NCI-H2171 treated with DMSO at 0.1 percent for 48 hours (cell line): ENCODE measurements around the gene NCKAP5.

Experiments used
- DNase-seq: peaks from one replicate; lab custom pipeline; 2025; lab: John Stamatoyannopoulos, UW

Gene NCKAP5

DNA sequence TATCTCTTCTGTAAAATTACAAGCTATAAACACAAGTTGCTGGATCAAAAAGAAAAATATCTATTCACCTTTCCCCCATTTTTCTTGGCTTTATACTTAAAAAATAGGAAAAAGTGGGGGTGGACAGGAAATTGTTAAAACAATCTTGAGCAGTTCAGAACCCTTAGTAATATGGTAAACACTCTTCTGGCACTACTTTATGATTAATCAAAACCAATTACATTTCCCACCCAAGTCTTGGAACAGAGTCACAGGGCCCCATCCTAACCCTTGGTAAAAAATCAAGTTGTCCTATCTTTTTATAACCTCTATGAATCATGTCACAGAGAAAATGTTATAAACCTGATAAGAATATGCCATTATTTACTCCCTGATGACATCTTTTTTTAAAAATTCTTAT, 570.0 kb downstream of the NCKAP5 start:
- DNase-seq = no peak

- no peak for DNase-seq
Measured at GRCh38 chr2:132991471-132992045, 576.7 kb downstream of the NCKAP5 start.

- no peak for DNase-seq
Measured at GRCh38 chr2:132984731-132985130, 583.5 kb downstream of the NCKAP5 start.

GRCh38 chr2:132980304-132980703, 588.0 kb downstream of the NCKAP5 start:
- DNase-seq = no peak

DNA sequence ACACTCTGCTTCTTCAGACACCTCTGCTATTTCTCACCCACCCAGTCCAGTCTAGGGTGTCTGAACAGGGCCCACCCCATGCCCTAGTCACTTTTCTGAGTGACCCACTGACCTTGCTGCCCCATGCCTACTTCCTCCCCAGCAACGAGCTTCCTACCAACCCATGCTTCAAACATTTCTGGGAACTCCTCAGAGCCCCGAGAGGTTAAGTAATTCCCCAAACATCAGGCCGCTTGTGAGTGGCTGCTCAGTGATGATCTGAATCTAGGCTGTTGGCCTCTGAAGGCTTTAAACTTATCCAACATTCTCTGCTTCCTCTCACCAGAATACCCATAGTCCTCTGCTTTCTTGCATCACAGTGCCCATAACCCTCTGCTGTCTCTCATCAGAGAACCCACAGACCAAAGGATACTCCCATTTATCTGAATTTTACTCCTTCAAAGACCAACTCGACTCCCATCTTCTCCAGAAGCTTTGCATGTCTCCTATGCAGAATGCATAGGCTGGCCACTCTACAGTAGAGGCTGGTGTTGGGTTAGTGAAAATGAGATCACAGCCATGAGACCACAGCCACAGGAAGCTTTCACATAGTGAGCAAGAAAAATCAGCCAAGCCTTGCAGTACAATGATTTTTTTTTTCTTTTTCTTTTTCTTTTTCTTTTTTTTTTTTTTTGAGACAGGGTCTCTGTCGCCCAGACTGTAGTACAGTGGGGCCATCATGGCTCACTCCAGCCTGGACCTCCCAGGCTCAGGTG, 588.7 kb downstream of the NCKAP5 start:
- DNase-seq = no peak

GRCh38 chr2:132978840-132979239, 589.4 kb downstream of the NCKAP5 start:
- DNase-seq = no peak

DNA sequence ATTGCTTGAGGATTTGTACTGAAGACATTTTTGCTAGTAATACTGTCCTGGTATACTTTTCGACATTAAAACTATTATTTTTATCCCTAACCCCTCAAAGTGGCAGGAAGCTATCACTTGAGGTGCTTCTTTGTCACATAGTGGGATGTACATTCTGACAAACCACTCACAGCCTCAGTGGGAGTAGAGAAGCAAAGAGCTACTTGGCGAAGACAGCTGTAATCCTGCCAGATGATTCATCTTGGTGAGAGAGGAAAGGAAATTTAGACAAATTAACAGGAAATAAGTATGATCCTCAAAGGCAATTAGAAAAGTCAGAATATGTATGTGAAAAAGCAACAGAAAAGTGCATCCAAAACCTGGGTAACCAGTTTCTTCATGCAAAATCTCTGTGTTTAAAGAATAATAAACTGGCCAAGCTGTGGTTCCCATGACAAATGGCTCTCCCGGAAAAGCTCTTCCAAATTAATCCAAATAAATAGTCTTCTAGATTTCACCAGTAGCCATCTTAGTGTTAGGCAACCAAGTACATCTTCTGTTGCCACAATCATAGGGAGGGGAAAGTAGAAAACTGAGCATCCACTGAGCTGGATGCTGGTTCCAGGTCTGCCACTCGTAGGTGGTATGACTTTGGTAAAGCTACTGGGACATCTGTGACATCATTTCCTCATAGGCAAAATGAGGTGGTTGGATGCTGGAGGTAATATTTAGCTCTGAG, 590.3 kb downstream of the NCKAP5 start:
- DNase-seq = no peak

DNA sequence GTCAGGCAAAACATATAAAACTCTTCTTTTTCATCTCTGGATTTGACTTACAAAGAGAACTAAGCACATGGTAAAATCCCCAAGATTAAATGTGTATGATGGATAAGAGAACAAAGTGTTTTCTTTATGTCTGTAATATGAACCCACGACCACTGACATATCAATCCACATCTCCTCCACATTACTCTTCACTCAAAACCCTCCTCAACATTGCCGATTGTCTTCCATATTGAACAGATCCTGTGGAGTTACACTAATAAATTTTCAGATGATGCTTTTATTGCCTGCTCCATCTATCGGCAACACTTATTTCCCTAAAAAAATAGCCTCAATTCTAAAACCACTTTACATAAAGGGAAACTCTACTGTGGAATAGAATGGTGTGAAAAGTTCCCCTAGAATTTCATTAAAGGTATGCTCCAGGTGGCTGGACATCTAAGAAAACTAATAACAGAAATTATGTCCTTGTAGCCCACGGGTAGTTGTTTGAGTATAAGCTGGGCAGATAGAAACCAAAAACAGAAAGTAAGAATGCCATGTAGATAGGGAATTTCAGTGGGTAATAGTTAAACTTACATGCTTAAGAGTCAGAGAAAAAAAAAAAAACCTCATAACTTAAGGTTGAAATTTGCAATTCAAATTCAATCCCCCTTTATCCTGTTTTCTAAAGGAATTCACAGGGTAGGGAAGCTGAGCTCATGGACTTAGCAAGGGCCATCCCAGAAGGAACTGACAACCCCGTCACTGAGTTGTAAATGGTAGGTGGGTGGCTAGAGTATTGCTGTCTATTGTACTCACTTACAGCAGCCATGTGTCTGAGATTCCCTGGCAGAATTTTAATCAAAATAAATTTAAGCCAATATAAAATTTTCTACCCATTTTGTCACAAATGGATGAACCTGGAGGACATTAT, 592.8 kb downstream of the NCKAP5 start:
- DNase-seq = no peak

DNA sequence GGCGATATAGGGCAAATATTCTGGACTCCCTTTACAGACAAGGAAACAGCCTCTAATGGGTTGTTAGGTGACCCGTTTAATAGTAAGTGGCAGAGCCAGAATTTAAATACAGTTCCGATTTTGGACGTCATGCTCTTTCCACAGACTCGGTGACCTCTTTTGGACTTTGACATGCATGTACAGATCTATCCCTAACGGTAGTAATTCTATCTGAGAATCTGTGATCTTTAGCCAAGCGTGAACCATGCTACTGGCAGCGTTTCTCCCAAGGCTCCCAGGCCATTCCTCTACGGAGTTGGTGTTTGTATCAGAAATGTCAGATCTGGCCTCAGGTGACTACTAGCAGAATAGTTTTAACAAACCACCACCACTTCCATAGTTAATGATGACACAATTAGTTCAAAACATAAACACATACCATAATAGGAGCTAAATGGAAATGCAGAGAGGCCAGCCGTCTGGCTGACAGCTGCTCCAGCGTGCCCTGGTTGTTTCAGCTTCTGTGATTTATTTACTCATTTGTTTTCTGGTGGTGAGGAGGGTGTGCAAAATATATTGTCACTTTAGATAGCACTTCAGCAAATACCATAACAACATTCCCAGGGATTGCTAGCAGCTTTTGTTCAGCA, 593.7 kb downstream of the NCKAP5 start:
- DNase-seq = no peak

GRCh38 chr2:132971310-132972061, 596.8 kb downstream of the NCKAP5 start:
- DNase-seq = no peak

GRCh38 chr2:132969371-132969985, 598.8 kb downstream of the NCKAP5 start:
- no peak for DNase-seq

DNA sequence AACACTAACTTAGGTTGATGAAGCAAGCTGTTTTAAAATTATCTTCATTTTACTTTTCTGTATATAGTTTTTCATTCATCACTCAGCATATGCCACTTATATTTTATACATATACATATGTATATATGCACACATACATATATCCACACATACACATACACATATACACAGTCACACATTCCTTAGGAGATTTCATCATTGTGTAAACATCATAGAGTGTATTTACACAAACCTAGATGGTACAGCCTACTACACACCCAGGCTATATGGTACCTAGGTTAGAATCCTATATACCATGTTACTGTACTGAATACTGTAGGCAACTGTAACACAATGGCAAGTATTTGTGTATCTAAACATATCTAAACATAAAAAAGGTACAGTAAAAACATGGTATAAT, 602.8 kb downstream of the NCKAP5 start:
- no peak for DNase-seq

- no peak for DNase-seq
Measured at GRCh38 chr2:132963161-132963560, 605.1 kb downstream of the NCKAP5 start.

DNA sequence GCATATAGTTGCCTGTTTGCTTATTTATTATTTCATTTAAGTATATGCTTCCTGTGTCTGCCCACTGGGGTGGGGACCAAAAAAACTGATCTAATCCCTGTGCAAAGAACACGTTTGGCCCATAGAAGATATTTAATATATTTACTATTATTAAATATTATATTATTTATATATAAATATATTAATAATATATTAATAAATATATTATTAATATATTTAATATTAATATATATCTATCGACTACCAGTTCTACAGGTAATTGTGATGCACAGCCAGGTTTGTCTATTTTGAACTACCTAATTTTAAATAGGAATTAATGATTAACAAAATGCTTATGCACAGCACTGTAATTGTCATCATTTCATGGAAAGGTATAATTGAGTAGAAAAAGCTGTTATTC, 609.4 kb downstream of the NCKAP5 start:
- DNase-seq = no peak

DNA sequence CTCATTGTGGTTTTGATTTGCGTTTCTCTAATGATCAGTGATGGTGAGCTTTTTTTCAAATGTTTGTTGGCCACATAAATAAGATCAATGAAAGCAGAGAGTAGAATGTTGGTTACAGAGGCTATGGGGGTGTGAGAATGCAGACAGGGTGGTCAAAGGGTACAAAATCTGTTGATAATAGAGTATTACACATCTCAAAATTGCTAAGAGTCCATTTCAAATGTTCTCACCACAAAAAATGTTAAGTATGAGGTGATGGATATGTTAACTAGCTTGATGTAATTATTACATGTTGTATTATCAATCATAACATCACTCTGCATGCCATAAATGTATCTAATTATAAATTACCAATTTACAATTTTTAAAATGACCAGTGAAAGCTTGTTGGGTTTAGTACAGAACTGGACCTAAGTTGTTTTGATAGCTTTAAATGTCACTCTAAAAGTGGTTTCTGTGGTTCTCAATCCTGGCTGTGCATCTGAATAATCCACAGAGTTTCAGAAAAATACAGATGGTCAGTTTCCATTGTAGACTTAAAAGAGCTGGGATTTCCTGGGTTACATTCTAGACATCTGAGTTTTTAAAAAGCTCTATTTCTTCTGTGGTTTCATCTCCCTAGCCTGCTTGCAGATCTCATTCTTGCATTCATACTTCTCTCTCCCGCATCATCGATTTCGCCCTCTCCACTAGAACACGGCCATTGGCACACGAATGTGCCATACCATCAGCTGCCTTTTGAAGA, 612.2 kb downstream of the NCKAP5 start:
- DNase-seq = no peak

- DNase-seq = no peak
Measured at GRCh38 chr2:132953771-132954170, 614.5 kb downstream of the NCKAP5 start.

DNA sequence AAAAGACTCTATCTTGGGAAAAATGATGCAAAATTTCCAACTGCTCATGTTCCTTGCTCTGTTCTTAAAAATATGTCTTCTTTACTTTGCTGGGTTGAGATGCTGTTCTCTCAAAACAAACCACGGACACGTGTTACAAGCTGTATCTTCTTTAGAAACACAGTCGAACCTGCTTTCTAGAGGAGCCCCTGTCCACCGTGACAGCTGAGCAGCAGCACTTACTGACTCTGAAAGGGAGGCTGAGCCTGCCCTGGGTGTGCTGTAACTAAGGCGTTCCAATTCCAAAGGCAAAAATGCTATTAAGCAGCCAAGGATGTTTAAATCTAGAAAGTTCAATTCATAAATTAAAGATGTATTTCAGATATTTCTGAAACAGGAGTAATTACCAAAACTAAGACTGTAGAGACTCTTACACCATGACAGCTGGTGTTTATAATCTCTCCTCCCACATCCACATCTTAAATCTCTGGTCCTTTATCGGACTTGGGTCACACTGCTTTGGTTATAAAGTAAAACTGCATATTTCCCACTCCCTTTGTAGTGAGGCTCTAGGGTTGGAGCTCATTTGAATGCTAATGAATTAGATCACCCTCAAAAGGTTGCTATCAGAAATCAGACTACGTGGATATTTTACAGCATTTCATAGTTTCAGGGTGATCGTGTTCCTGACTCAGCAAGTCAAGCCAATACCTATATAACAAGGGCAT, 617.1 kb downstream of the NCKAP5 start:
- no peak for DNase-seq

- no peak for DNase-seq
Measured at GRCh38 chr2:132949108-132949507, 619.2 kb downstream of the NCKAP5 start.

GRCh38 chr2:132948211-132948610, 620.1 kb downstream of the NCKAP5 start:
- DNase-seq = no peak
